IPS-11a (cell line): Measurements from ENCODE around the gene PLA2G12A.

Experiments
- H3K4me3 ChIP-seq: one replicate; pipeline ENCODE4 v1.5.1; 2013; ENCODE audit warnings: low read depth, low read length, control low read depth

The PLA2G12A gene

GRCh38 chr4:109729117-109729717, 653 bp downstream of the PLA2G12A start:
- peak overlapping the region; percentile 90 for H3K4me3 ChIP-seq

GRCh38 chr4:109728385-109728784, 1.5 kb downstream of the PLA2G12A start:
- H3K4me3 ChIP-seq = peak overlapping the region; percentile 90

GRCh38 chr4:109723110-109723509, 6.8 kb downstream of the PLA2G12A start:
- no peak overlapping the region for H3K4me3 ChIP-seq

GRCh38 chr4:109722357-109722756, 7.5 kb downstream of the PLA2G12A start:
- no peak overlapping the region for H3K4me3 ChIP-seq

- H3K4me3 ChIP-seq = no peak overlapping the region
Measured at GRCh38 chr4:109721033-109721432, 8.8 kb downstream of the PLA2G12A start.

- H3K4me3 ChIP-seq = no peak overlapping the region
Measured at GRCh38 chr4:109719604-109720003, 10.3 kb downstream of the PLA2G12A start.

- H3K4me3 ChIP-seq = no peak overlapping the region
Measured at GRCh38 chr4:109718759-109719158, 11.1 kb downstream of the PLA2G12A start.

GRCh38 chr4:109713500-109713899, 16.4 kb downstream of the PLA2G12A start:
- no peak overlapping the region for H3K4me3 ChIP-seq

GRCh38 chr4:109708990-109709389, 20.9 kb downstream of the PLA2G12A start:
- no peak overlapping the region for H3K4me3 ChIP-seq

GRCh38 chr4:109708435-109708834, 21.4 kb downstream of the PLA2G12A start:
- no peak overlapping the region for H3K4me3 ChIP-seq

GRCh38 chr4:109703664-109704361, 26.1 kb downstream of the PLA2G12A start:
- H3K4me3 ChIP-seq = peak overlapping the region; percentile 67

GRCh38 chr4:109702950-109703663, 26.8 kb downstream of the PLA2G12A start, which contains the start of gene CASP6:
CASP6 (minus strand) TSS chr4:109703445; CDS start chr4:109703395, 50 bp downstream.
- H3K4me3 ChIP-seq = peak within 1 kb of the TSS; percentile 67

GRCh38 chr4:109701566-109702410, 28.1 kb downstream of the PLA2G12A start:
- peak overlapping the region; percentile 5 for H3K4me3 ChIP-seq

GRCh38 chr4:109699553-109700225, 30.2 kb downstream of the PLA2G12A start:
- H3K4me3 ChIP-seq = no peak overlapping the region

GRCh38 chr4:109698656-109699055, 31.2 kb downstream of the PLA2G12A start:
- no peak overlapping the region for H3K4me3 ChIP-seq

GRCh38 chr4:109691411-109691920, 38.4 kb downstream of the PLA2G12A start:
- H3K4me3 ChIP-seq = no peak overlapping the region

- no peak overlapping the region for H3K4me3 ChIP-seq
Measured at GRCh38 chr4:109690690-109691410, 39.0 kb downstream of the PLA2G12A start.

- H3K4me3 ChIP-seq = no peak overlapping the region
Measured at GRCh38 chr4:109684727-109685126, 45.1 kb downstream of the PLA2G12A start.

- H3K4me3 ChIP-seq = no peak overlapping the region
Measured at GRCh38 chr4:109683621-109684253, 46.1 kb downstream of the PLA2G12A start.
